K562 (cell line): ENCODE data around the gene ZMYM1. TPM values are rescaled to one million over a fixed set of nuclear protein-coding genes. Genes with fewer than 3 reads are reported as not detected.

Experiments
- ATAC-seq: fragments of 200-7000 bp; cut with Tn5 transposase; 3 replicates; pipeline ENCODE4 v1.9.1; 2020; ENCODE audit warnings: moderate library complexity
- BruUV-seq: library from RNA; stranded (reverse); fragments of 400-500 nt; replicated peaks from 2 replicates; lab custom pipeline; 2021; lab: Mats Ljungman, UMichigan
- CTCF ChIA-PET: fragments of 300-600 bp; formaldehyde crosslinking; extraction: SDS; loops from one replicate; lab custom pipeline; 2021; ENCODE audit warnings: low intra/inter-chr PET ratio; lab: Yijun Ruan, JAX
- POLR2A ChIA-PET: fragments of 300-600, 350-650 bp; sonication (Branson Sonifier 250); formaldehyde crosslinking; extraction: SDS; loops from one replicate; lab custom pipeline; 2021; ENCODE audit warnings: antibody characterized with exemption, inconsistent platforms; lab: Yijun Ruan, JAX
- DNase-seq, 4 experiments: peaks; one replicate each; pipeline versions ENCODE4 v3.0.0 to v3.0.0-alpha.2; 2011 to 2018; ENCODE audit warnings: low spot score in 3 of 4, mixed read lengths in 3 of 4; ENCODE audit errors: extremely low read depth in 1 of 4
- FAIRE-seq: peaks from 2 replicates; lab custom pipeline; 2011; peaks lifted over from hg19 to GRCh38; lab: Jason Lieb, UNC
- H2AFZ ChIP-seq: 2 replicates; pipeline ENCODE4 v1.6.0; 2011; ENCODE audit warnings: low read depth, low read length, control low read depth, inconsistent platforms
- H3K27ac ChIP-seq: fragments of 200-600 bp; 3 replicates; pipeline ENCODE4 v1.8.0; 2011; ENCODE audit warnings: low read depth, mild to moderate bottlenecking, control low read depth, inconsistent platforms, low read length, moderate library complexity, mixed read lengths; ENCODE audit errors: extremely low read depth
- H3K27me3 ChIP-seq, 2 experiments: fragments of 300-600 bp in 1 of 2; 2 replicates in 1 of 2; 3 replicates in 1 of 2; pipeline versions ENCODE4 v1.6.0 to v1.8.0; 2011; ENCODE audit warnings: inconsistent platforms in 2 of 2, low read length in 2 of 2, mild to moderate bottlenecking in 1 of 2, mixed read lengths in 1 of 2, moderate library complexity in 1 of 2; ENCODE audit not compliant: control insufficient read depth in 2 of 2, insufficient read depth in 2 of 2
- H3K36me3 ChIP-seq: fragments of 300-600 bp; 3 replicates; pipeline ENCODE4 v1.8.0; 2011; ENCODE audit warnings: mild to moderate bottlenecking, low read length, inconsistent platforms; ENCODE audit not compliant: control insufficient read depth, insufficient read depth
- H3K4me1 ChIP-seq, 2 experiments: fragments of 200-600 bp in 1 of 2; replicated peaks in 1 of 2; 2 replicates in 1 of 2; 3 replicates in 1 of 2; pipeline versions ENCODE4 v1.5.1 to v1.8.0; 2011; ENCODE audit warnings: inconsistent platforms in 2 of 2, low read length in 2 of 2, mild to moderate bottlenecking in 1 of 2, mixed read lengths in 1 of 2, moderate library complexity in 1 of 2; ENCODE audit not compliant: control insufficient read depth in 2 of 2, insufficient read depth in 2 of 2
- H3K4me2 ChIP-seq: 2 replicates; pipeline ENCODE4 v1.6.1; 2011; ENCODE audit warnings: low read length, control low read depth, inconsistent platforms, mixed read lengths; ENCODE audit not compliant: insufficient read depth
- H3K4me3 ChIP-seq: fragments of 200-600 bp; sonication (generic), shearing (Covaris generic); 2 replicates; pipeline ENCODE4 v1.5.1; 2016; ENCODE audit warnings: control low read depth, inconsistent platforms
- H3K79me2 ChIP-seq: fragments of 200-600 bp; 3 replicates; pipeline ENCODE4 v1.8.0; 2011; ENCODE audit warnings: low read length, inconsistent platforms; ENCODE audit not compliant: control insufficient read depth, insufficient read depth
- H3K9ac ChIP-seq, 2 experiments: 2 replicates each; pipeline versions ENCODE4 v1.6.0 to v1.6.1; 2011; ENCODE audit warnings: low read depth in 2 of 2, low read length in 2 of 2, control low read depth in 1 of 2, inconsistent platforms in 1 of 2, mild to moderate bottlenecking in 1 of 2, mixed read lengths in 1 of 2; ENCODE audit not compliant: insufficient read depth in 1 of 2
- H3K9me1 ChIP-seq: one replicate; pipeline ENCODE4 v1.6.0; 2011; ENCODE audit warnings: inconsistent platforms, mild to moderate bottlenecking, low read length, moderate library complexity; ENCODE audit not compliant: control insufficient read depth, insufficient read depth
- H3K9me3 ChIP-seq: replicated peaks from 2 replicates; pipeline ENCODE4 v1.5.1; 2011; ENCODE audit warnings: low read depth, low read length, inconsistent platforms; ENCODE audit not compliant: control insufficient read depth, insufficient read depth
- H4K20me1 ChIP-seq: replicated peaks from 2 replicates; pipeline ENCODE4 v1.6.1; 2011; ENCODE audit warnings: low read length, inconsistent platforms, mixed read lengths; ENCODE audit not compliant: control insufficient read depth, insufficient read depth
- CREB3L1 ChIP-seq: fragments of 450-650 bp; IDR thresholded peaks from 2 replicates; pipeline ENCODE4 v1.6.1; 2014; ENCODE audit warnings: low read depth, mild to moderate bottlenecking, moderate library complexity, borderline replicate concordance
- HNRNPLL ChIP-seq: fragments of 200-400 bp; formaldehyde crosslinking; IDR thresholded peaks from 2 replicates; pipeline ENCODE4 v1.6.1; 2017; ENCODE audit warnings: low read length, low read depth, mild to moderate bottlenecking; ENCODE audit not compliant: poor library complexity, severe bottlenecking
- MLLT1 ChIP-seq, 2 experiments: fragments of 450-650 bp; IDR thresholded peaks; 2 replicates each; pipeline ENCODE4 v1.6.1; 2016
- PATZ1 ChIP-seq: fragments of 250-450 bp; sonication (Bioruptor Pico); IDR thresholded peaks from 2 replicates; pipeline ENCODE4 v1.5.0; 2020; ENCODE audit warnings: mild to moderate bottlenecking, borderline replicate concordance
- PHF21A ChIP-seq: fragments of 450-650 bp; IDR thresholded peaks from 2 replicates; pipeline ENCODE4 v1.6.1; 2017; ENCODE audit warnings: low read depth, borderline replicate concordance
- SMARCA4 ChIP-seq: fragments of 450-650 bp; IDR thresholded peaks from 2 replicates; pipeline ENCODE4 v1.6.1; 2016
- SMARCE1 ChIP-seq: fragments of 450-650 bp; IDR thresholded peaks from 2 replicates; pipeline ENCODE4 v1.7.1; 2016; ENCODE audit warnings: mild to moderate bottlenecking
- SP1 ChIP-seq: sonication (generic); formaldehyde crosslinking; IDR thresholded peaks from 2 replicates; pipeline ENCODE4 v1.8.1; 2022; ENCODE audit warnings: mild to moderate bottlenecking, missing genetic modification reagents
- SRSF7 ChIP-seq: fragments of 200-400 bp; formaldehyde crosslinking; optimal IDR thresholded peaks from 2 replicates; pipeline ENCODE3; 2017; ENCODE audit warnings: mild to moderate bottlenecking, low read depth, low read length
- TFE3 ChIP-seq: fragments of 450-650 bp; formaldehyde crosslinking; IDR thresholded peaks from 2 replicates; pipeline ENCODE4 v1.4.0; 2020; ENCODE audit warnings: mild to moderate bottlenecking, mixed read lengths
- ZNF121 ChIP-seq: sonication (generic); formaldehyde crosslinking; conservative IDR thresholded peaks from 2 replicates; pipeline ENCODE4 v1.8.0; 2022; ENCODE audit warnings: missing genetic modification reagents
- ZNF274 ChIP-seq: IDR thresholded peaks from 2 replicates; pipeline ENCODE4 v1.6.1; 2011; ENCODE audit warnings: low read depth, mild to moderate bottlenecking, low read length, moderate library complexity, borderline replicate concordance
- ZNF584 ChIP-seq: fragments of 200-800 bp; sonication (Bioruptor generic); IDR thresholded peaks from 2 replicates; pipeline ENCODE4 v1.6.1; 2016; ENCODE audit warnings: low read depth, mild to moderate bottlenecking, missing genetic modification characterization, missing compliant biosample characterization
- in situ Hi-C: fragments of 300-500 bp; cut with MboI; formaldehyde crosslinking; loops from 4 replicates; pipeline ENCODE4 v1.15.0; 2018; ENCODE audit warnings: inconsistent platforms, mixed read lengths
- intact Hi-C: fragments of 100-400 bp; cut with micrococcal nuclease; formaldehyde crosslinking; loops from 2 replicates; pipeline ENCODE4 v1.14.2; 2022
- polyA plus RNA-seq, 8 experiments: library from polyadenylated mRNA; depleted of rRNA in 4 of 8; stranded (reverse) in 5 of 8; unstranded in 3 of 8; fragments of >200 nt; fragmentation: Nextera tagmentation in 2 of 8; fragmentation: Illumina TruSeq in 1 of 8; extraction: Ambion mirVana in 2 of 8; extraction: Trizol in 1 of 8; gene quantifications; 2 replicates each; pipeline versions ENCODE4 v1.2.1 to v1.2.3, GENCODE V29; 2011 to 2014; ENCODE audit warnings: inconsistent platforms in 1 of 8, missing spikeins in 1 of 8
- total RNA-seq, 7 experiments: library from RNA; depleted of rRNA in 6 of 7; stranded (reverse); fragments of >200 nt in 6 of 7; fragmentation: Illumina TruSeq in 2 of 7; extraction: Trizol in 2 of 7; gene quantifications; 2 replicates each; pipeline versions ENCODE4 v1.2.1 to v1.2.3, GENCODE V29; 2011 to 2021; ENCODE audit warnings: low replicate concordance in 1 of 7

Gene ZMYM1
- total and polyA plus RNA-seq, 9 of the 15 experiments (the other 6 are each of a cell fraction or from before 2014, with no cell fraction given) = 7.5 to 25.4 (median 15.8) TPM

GRCh38 chr1:35029761-35030160 is 49.4 kb upstream of the ZMYM1 start:
- TF ChIP-seq PATZ1 (CRISPR knock-in tag) (no peak), ZNF584 (CRISPR knock-in tag) (no peak), ZNF274 (no peak), ZNF121 (CRISPR knock-in tag) (no peak), PHF21A (no peak), MLLT1 (IDR thresholded peaks at IDR 0.05) (no peak), SMARCA4 (no peak), SMARCE1 (no peak), TFE3 (no peak), SP1 (no peak), HNRNPLL (no peak), CREB3L1 (no peak), SRSF7 (no peak)
- Histone ChIP-seq H3K4me1 (peaks cover 0 to 7% of the 10 kb centered on the region in 2 experiments; a peak in 3 of 5 replicates), H3K9me3 (peaks cover 15% of the 10 kb centered on the region), H3K27me3 (no peaks in the 10 kb centered on the region), H3K9ac (peak overlapping the region; percentile 81 to 89; a peak in 2 of 4 replicates), H3K27ac (no peak overlapping the region), H3K4me2 (peak overlapping the region; percentile 93), H3K4me3 (peak overlapping the region; percentile 61), H2AFZ (no peak overlapping the region), H3K36me3 (peaks cover 21% of the 10 kb centered on the region), H3K79me2 (peaks cover 26% of the 10 kb centered on the region), H3K9me1 (no peaks in the 10 kb centered on the region), H4K20me1 (no peaks in the 10 kb centered on the region)
- no peak for DNase-seq
- POLR2A ChIA-PET = interaction anchor here (0.7 to 3.2 kb wide), 12 partner anchors 10 to 163 kb away, joined by 3 to 15 read pairs (median 6); partner anchors contain the start of genes SFPQ and TMEM35B
- CTCF ChIA-PET = no interaction called here
- in situ Hi-C loops = no loop called here
- intact Hi-C loops = loop anchor here (5.0 to 10.0 kb wide), 2 partner anchors 108 to 155 kb away; no protein-coding TSS in a partner anchor
- no peak for FAIRE-seq
- no TSS peak for BruUV-seq
- ATAC-seq = no peak
